Fibroblast of villous mesenchyme (primary cell): ENCODE results near the gene ZMYND10. TPM values are rescaled to one million over a fixed set of nuclear protein-coding genes. Genes with fewer than 3 reads are reported as not detected.

Experiments used
- DNase-seq: peaks from one replicate; pipeline ENCODE4 v3.0.0-alpha.2; 2010; ENCODE audit warnings: low read depth
- H3K4me3 ChIP-seq: 2 replicates; pipeline ENCODE4 v1.5.1; 2011; ENCODE audit warnings: low read depth, mild to moderate bottlenecking, low read length
- total RNA-seq: library from RNA; depleted of rRNA; stranded (reverse); fragments of >200 nt; gene quantifications from 2 replicates; pipeline ENCODE4 v1.2.3, GENCODE V29; 2012
- TF ChIP-seq, protein P1 (sequence below): IDR thresholded peaks from 2 replicates; pipeline ENCODE4 v1.5.1; 2012; ENCODE audit warnings: low read depth, mild to moderate bottlenecking, low read length; ENCODE audit not compliant: insufficient read depth

ZMYND10 gene
- total RNA-seq, 1 donor, result 1.3 TPM

DNA sequence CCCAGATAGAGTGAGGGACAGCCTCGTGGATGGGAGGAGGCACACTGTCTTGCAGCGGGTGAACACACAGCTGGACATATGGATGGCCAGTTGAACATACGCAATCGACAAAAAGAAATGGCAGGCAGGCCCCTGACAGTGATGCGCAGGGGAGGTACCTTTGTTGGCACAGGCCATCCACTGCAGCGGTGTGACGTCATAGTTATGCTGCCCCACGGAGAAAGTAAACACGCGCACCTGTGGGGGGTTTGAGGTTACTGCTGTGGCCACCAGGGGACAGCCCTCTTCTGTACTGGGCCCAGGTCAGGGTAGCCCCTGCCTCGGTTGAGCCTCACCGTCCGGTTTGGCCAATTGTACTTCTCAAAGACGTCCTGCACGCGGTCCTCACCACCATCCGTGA, 33.2 kb upstream of the ZMYND10 start:
- TF ChIP-seq, protein P1, sequence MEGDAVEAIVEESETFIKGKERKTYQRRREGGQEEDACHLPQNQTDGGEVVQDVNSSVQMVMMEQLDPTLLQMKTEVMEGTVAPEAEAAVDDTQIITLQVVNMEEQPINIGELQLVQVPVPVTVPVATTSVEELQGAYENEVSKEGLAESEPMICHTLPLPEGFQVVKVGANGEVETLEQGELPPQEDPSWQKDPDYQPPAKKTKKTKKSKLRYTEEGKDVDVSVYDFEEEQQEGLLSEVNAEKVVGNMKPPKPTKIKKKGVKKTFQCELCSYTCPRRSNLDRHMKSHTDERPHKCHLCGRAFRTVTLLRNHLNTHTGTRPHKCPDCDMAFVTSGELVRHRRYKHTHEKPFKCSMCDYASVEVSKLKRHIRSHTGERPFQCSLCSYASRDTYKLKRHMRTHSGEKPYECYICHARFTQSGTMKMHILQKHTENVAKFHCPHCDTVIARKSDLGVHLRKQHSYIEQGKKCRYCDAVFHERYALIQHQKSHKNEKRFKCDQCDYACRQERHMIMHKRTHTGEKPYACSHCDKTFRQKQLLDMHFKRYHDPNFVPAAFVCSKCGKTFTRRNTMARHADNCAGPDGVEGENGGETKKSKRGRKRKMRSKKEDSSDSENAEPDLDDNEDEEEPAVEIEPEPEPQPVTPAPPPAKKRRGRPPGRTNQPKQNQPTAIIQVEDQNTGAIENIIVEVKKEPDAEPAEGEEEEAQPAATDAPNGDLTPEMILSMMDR, result no peak
- no peak for DNase-seq
- H3K4me3 ChIP-seq, result no peak overlapping the region

DNA sequence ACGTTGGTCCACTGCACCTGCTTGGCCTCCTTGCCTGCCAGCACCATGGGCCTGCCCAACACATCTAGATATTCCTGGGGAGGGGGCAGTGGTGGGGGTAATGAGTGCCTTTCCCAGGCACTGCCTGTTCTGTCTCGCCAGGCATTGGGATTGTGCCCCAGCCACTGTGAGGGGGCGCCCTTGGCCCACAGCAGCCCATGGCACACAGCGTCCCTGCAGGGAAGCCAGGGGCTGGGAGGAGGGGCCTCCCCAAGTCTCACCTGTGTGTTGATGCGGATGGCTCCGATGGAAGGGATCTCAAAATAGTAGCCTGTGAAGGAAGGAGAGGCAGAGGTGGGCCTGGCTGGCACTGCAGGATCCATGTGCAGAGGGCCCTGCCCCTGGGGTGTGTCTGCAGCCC, 32.5 kb upstream of the ZMYND10 start:
- DNase-seq, result no peak
- H3K4me3 ChIP-seq, result no peak overlapping the region
- TF ChIP-seq, protein P1, result no peak

DNA sequence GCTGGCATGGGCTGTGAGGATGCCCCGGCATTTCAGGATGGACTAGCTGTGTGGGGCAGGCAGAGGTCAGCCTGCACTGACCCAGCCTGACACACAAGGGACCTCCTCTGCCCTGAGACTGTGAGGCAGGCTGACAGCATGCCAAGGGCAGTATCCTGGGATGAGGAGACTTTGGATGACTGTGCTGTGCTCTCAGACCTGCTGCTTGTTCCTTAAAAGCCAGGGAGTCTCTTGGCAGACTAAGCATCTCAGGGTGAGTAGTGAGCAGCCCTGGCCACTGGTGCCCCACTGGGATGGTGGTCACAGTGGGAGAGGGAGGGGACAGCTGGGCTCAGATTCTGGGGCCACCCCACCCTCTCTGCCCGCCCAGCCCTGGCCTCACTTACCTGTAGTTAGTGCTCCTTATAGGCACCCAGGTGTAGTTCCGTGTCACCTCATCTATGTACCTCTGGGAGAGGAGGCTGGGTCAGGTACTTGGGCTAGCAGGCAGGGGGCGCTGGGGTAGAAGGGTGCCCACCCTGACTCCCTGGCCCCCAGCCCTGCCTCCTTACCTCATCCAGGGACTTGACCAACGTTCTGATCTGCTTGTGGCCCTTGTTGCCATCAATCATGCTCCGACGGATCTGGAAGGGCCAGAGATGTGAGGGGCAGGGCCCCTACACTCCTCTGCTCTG, 29.9 kb upstream of the ZMYND10 start:
- DNase-seq, result no peak
- TF ChIP-seq, protein P1, result no peak
- no peak overlapping the region for H3K4me3 ChIP-seq

DNA sequence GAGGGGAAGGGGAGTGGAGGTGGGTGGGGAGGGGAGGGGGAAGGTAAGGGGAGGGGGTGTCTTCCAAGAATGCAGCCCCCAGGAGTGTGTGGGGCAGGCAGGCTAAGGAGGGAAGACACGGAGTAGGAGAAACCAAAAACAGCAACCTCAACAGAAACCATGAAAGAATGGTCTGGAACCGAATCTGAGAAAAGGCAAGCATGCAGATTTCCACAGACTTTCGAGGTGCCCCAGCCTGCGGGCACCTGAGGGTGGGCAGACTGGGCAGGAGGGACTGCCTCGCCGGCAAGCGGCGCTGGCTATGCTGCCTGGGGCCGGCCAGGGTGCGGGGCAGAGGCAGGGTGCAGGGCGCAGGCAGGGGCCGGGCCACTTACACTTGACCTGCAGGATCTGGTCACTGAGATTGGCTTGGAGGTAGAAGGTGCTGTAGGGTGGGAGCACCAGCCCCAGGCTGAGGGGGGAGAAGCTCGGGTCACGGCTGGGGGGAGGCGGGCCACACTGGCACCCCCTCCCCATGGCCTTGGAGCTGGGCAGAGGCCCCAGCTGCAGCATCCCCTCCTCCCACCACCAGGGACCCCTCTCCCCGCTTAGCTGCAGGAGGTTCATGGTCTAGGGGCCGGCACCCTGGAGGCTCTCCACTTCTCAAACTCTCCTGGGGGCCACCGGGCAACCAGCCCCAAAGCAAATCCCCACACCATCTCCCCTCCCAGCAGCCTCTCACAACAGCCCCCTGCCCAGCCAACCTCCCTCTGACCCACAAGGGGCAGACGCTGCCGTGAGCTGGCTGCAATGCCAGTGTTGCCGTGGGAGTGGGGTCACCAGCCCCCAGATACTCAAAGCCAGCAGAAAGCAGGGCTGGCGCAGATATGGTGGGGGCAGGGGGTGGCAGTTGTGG, 29.1 kb upstream of the ZMYND10 start:
- H3K4me3 ChIP-seq, result no peak overlapping the region
- TF ChIP-seq, protein P1, result no peak
- no peak for DNase-seq

DNA sequence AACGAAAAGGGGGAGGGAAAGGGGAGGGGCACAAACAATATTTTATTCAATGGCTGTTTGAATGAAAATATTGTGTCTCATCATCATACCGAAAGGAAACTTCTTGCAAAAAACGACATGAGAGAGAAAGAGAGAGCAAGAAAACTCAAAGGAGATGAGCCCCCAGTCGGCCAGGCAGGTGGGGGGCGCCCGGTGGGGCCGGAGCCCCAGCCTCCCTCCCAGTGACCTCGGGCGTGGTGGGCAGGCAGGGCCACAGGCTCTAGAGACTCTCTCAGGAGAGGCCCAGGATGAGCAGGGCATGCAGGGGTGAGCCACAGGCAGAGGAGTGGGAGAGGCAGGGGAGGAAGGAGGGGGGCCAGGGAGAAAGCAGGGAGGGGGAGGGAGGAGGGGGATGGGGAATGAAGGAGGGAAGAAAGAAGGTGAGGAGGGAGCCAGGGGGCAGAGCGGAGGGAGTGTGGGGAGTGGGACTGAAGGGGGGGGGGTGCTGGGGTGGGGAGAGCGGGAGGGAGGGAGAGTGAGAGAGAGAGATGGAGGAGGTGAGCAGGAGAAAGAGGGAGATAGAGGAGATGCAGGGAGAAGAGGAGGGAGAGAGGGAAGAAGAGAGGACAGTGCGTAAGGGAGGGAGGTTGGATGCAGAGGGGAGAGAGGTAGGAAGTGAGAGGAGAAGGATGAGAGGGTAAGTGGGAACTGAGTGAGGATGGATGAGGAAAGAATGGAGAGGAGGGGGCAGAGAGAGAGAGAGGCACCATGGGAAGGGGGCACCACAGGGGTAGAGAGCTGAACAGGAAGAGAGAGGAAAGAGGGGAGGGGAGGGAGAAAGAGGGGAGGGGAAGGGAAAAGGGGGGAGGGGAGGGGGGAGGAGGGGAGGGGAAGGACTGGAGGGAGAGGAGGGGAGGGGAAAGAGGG, 27.9 kb upstream of the ZMYND10 start:
- H3K4me3 ChIP-seq, result no peak overlapping the region
- TF ChIP-seq, protein P1, result no peak
- no peak for DNase-seq

DNA sequence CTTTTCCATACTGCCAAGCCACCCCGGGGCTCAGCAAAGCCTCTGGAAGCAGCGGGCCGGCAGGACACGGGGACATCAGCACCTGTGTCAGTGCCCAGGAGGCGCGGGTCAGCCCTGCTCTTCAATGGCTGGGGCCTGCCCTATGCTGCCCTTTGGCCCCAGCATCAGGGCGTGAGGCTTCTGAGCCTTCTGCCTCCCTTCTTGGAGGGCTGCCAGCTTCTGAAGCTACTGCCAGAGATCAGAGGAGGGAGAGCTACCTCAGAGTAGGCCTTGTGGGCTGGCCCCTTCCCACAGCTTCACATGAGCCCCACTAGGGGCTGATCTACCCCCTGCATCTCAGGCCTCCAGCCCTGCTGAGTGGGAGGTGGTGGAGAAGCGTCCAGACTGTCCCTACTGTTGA, 26.8 kb upstream of the ZMYND10 start:
- TF ChIP-seq, protein P1, result no peak
- DNase-seq, result no peak
- no peak overlapping the region for H3K4me3 ChIP-seq
